ENCODE measurements around the gene CELF2.
A peak's percentile ranks its signal among the peaks of the same experiment; 100 is the strongest.

Gene CELF2

DNA sequence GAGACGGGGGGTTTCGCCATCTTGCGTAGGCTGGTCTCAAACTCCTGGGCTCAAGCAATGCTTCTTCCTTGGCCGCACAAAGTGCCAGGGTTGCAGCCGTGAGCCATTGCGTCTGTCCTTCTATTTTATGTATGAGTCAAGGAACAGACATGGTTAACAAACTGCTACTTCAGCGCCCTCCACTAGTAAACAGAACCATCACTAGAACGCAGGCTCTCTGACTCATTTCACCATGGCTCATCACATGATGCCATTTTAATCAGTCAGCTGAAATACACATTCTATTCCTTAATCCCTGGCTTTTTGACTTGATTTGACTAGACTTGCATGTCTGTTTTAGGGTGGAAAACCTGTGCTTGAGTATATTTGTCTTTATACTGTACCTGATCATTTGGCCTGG, 41.3 kb downstream of the CELF2 start:
- DNase-seq (ENCODE audit: low spot score), result peak; percentile 5

- no peak for DNase-seq (ENCODE audit: low spot score)
Observed at GRCh38 chr10:11063856-11064255, 46.2 kb downstream of the CELF2 start.

DNA sequence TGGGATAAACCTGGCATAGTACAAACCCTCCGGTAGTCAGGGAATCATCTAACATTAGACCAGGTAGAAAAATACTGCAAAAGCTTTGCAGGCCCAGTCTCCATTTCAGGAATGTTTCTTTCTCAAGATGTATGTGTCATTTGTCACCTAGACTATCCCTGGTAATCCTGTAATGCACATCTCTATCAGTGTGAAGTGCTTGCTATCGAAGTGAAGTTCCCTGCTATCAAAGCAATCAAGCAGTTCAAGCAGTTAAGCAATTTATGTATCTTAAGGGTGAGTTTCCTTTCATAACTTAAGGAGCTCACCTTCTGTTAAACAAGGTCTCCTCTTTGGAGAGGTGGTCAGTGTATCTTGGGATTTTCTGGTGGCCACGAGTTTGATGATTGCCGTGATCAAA, 47.2 kb downstream of the CELF2 start:
- no peak for DNase-seq (ENCODE audit: low spot score)

- no peak for DNase-seq (ENCODE audit: low spot score)
Observed at GRCh38 chr10:11065567-11065966, 47.9 kb downstream of the CELF2 start.

DNA sequence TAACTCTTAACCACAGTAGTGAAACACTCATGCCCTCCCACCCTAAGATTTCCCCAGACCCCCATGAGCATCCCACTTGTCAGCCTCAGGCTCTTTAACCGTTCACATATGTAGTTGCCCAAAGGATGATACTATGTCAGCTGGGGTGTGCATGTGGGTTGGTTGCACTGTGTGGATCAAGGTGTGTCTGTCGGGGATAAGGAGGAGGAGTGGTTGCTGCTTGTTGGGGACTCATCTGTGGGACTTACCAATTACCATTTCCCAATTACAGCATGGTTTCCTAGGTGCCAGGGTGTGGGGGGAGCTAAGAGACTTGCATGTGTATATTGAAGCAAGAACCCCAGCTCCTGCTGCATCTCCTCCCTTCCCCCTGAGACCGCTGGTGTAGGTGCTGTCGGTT, 48.8 kb downstream of the CELF2 start:
- no peak for DNase-seq (ENCODE audit: low spot score)

DNA sequence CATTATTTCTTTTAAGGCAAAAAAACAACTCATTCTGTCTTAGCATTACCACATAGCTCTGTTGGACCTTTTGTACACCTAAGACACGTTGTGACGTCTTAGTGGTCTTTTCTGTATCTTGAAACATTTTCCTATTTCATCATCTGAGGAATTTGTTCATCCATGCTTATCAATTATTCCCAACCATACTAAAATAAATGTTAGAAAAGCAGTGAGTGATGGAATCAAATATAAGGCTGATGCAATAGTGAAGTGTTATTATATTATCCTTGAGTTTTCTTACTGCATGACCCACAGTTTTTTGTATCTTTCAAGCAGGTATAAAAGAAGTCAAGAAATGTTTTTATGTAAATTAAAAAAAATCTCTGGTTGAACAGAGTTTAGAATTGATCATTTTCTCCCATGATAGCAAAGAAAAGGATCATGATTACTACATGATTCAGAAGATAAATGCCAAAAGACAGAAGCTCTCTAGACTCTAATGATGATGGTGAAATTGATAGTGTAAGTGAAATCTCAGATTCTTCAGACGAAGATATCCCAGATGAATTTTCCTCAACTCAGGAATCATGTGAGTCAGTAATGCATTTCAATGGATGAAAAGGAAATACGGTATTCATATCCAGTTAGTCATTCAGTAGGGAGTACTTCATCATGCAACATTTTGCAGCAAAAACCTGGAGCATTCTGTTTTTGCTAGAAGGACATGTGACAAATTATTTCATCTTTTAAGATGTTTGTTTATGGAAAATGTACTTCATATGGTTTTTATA, 51.4 kb downstream of the CELF2 start:
- DNase-seq (ENCODE audit: low spot score), result no peak

DNA sequence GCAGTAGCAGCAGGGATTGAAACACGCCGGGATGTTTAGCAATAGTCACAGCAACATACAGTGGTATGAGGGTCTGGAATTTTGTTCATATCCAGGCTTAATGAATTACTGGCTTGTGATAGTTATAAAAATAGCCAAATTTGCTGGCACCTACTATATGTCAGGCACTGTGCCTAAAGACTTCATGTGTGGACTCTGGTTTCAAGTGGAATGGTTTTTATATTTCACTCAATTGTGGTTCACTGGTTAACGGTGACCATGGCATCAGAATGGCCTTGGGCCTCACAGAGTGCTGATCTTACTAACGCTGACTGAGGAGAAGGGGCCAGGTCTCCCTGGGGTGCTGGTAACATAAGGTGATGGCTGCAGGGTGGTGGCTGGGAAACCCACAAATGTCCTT, 55.7 kb downstream of the CELF2 start:
- DNase-seq (ENCODE audit: low spot score), result no peak

DNA sequence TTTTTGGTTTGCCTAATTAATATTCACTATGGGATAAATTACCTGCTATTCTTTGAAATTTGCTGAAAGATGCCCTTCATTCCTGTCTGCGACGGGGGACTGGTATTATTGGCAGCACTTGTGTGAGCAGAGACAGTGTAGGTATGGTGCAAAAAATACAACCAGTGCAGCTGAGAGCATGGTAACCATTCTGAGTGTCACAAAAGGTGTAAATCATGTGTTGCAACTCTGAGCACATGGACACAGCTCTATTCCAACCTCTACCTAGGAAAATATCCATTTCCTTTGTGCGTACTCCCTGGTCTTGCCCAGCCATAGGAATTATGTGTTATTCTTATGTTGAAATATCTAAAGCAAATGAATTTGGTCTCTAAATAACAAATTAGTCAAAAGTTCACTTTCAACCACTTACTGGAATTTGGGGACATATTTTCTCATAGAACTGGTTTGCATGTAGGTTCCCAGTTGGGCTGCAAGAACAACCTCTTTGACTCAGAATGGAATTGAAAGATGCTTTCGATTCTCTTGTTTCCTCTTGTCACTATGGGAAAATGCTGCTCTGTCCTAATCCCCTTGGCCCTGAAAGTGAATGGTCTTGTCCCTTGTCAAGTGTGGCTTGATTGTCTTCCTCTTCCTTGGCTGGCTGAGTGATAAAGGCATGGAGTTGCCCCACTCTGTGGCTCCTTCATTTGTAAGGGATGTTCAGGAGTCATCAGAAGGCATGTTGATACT, 57.0 kb downstream of the CELF2 start:
- DNase-seq (ENCODE audit: low spot score), result no peak

- DNase-seq (ENCODE audit: low spot score), result no peak
Observed at GRCh38 chr10:11076221-11076620, 58.5 kb downstream of the CELF2 start.

DNA sequence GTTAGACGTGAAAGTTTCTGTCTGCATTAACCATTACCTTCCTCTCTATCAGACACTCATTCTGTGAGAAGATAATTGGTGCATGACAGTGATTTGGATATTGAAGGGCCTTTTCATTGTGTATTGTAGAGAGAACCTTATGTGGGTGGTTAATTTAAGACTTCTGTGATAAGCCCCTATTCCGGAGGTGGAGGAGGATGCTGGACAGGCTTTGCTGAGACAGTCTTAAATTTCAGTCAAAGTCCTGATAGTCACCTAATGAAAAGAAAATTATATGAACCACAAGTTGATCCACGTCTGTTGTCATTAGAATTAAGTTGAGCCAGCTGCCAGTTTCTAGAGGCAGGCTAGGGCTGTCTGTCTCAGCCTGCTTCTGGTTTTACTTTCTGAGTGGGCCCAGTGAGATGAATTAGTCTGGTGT, 62.9 kb downstream of the CELF2 start:
- DNase-seq (ENCODE audit: low spot score), result no peak

GRCh38 chr10:11081408-11081807, 63.7 kb downstream of the CELF2 start:
- DNase-seq (ENCODE audit: low spot score), result no peak

DNA sequence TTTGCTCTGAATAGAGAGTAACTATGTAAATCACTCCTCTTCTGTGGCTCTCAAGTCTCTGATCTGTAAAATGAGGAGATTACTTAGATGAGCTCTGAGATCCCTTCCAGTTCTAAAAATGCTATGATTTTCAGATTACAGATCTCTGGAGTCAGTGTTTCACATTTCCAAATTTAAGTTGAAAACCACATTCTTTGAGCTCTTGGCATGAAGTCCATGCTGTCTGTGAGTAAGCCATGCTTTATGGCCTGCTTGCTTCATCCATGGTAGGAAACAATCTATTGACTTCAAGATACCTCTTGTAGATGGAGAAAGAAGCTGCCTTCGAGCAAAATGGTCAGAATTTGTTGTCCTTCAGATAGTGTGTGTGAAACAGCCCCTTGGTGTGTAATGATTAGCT, 64.9 kb downstream of the CELF2 start:
- no peak for DNase-seq (ENCODE audit: low spot score)

GRCh38 chr10:11083051-11083450, 65.4 kb downstream of the CELF2 start:
- no peak for DNase-seq (ENCODE audit: low spot score)

GRCh38 chr10:11085545-11085944, 67.9 kb downstream of the CELF2 start:
- DNase-seq (ENCODE audit: low spot score), result no peak

DNA sequence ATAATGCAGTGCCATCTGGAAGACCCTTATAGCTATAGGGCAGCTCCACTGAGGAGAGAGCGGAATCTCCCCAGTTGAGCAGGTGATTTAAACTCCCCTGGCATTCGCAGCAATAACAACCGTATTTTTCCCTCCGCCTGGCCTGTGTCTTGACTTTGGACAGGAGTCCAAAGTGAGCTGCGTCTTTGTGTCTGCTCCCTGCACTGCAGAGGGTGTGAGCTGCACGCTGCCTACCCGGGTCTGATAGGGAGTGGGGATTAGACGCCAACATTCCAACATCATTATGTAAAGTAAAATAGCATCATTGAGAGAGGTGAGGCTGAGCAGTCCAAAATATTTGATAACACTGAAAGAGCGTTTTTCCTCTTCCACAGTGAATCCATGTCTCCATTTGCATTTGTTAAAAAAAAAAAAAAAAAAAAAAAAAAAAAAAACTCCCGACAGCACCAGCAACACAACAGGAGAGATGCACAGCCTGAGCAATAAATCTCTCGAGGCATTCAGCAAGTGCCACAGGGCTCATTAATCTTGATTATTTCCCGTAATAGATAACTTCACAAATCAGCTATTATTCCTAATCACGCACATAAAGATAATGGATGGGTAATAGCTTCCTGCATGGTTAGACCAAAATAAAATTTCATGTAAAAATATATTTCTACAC, 68.6 kb downstream of the CELF2 start:
- no peak for DNase-seq (ENCODE audit: low spot score)

DNA sequence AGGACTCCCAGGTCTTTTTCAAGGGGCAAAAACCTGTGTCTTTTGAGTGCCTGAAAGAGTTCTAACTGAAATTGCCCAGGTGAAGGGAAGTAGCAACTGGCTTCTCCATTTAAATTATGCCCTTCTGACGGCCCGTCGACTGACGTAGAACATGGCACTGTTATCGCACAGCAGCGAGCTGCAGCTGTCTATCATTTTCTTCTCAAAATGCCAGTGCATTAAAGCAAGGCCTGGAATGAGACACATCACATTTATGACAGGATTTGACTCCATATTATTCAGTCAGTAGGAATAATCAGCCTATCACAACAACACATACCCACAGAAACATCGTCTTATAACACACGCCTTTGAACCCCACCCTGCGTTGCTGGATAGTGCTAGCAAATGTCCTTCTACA, 69.7 kb downstream of the CELF2 start:
- DNase-seq (ENCODE audit: low spot score), result no peak

GRCh38 chr10:11088709-11089108, 71.0 kb downstream of the CELF2 start:
- no peak for DNase-seq (ENCODE audit: low spot score)

- DNase-seq (ENCODE audit: low spot score), result no peak
Observed at GRCh38 chr10:11089272-11089671, 71.6 kb downstream of the CELF2 start.

DNA sequence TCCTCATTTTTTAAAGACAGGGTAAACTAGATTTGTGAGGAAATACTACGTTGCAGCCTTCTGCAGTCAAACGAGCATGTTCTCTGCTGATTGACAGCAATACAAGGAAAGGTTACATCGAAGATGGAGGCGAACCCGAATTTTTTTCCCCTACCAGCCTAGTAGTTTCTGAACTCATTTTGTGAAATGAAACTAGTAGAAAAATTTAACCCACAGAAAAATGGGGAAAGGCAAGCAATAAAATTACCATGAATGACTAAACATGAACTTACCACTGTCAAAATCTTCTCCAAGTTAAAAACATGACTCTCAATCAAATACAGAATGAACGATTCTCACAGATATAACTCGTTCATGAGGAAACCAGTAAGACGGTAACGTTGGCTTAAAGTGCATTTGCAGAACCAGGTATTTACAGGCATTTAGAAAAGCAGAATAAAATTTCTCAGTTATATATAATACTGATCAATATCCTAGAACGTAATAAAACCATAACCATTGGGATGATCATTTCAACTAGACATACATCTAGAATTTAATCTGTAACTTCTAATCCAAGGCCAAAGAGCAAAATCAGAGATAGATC, 73.9 kb downstream of the CELF2 start:
- no peak for DNase-seq (ENCODE audit: low spot score)

- no peak for DNase-seq (ENCODE audit: low spot score)
Observed at GRCh38 chr10:11093771-11094736, 76.4 kb downstream of the CELF2 start.

- DNase-seq (ENCODE audit: low spot score), result no peak
Observed at GRCh38 chr10:11095374-11095801, 77.7 kb downstream of the CELF2 start.

- DNase-seq (ENCODE audit: low spot score), result no peak
Observed at GRCh38 chr10:11096422-11096821, 78.8 kb downstream of the CELF2 start.

Data from AG08395 (cell line).